GM06990 (cell line): ENCODE measurements around the gene FMNL2.

Experiments used
- DNase-seq: peaks from one replicate; pipeline ENCODE4 v3.0.0-alpha.2; 2011; ENCODE audit not compliant: insufficient read length; ENCODE audit errors: extremely low read depth
- H3K27me3 ChIP-seq: replicated peaks from 2 replicates; pipeline ENCODE4 v1.6.0; 2011; ENCODE audit warnings: low read length; ENCODE audit not compliant: control insufficient read depth, insufficient read depth
- H3K36me3 ChIP-seq: 2 replicates; pipeline ENCODE4 v1.5.1; 2011; ENCODE audit warnings: low read length; ENCODE audit not compliant: control insufficient read depth, insufficient read depth
- H3K4me3 ChIP-seq: replicated peaks from 2 replicates; pipeline ENCODE4 v1.5.1; 2011; ENCODE audit warnings: low read depth, mild to moderate bottlenecking, control low read depth, low read length
- CTCF ChIP-seq: IDR thresholded peaks from 2 replicates; pipeline ENCODE4 v1.5.1; 2011; ENCODE audit warnings: low read length, control low read depth, mild to moderate bottlenecking, inconsistent platforms; ENCODE audit not compliant: insufficient read depth, poor library complexity, severe bottlenecking

The FMNL2 gene

GRCh38 chr2:152454371-152454770 is 119.4 kb downstream of the FMNL2 start:
- TF ChIP-seq CTCF, result no peak
- H3K36me3 ChIP-seq, result no peaks in the 10 kb centered on the region
- H3K4me3 ChIP-seq, result no peak overlapping the region
- DNase-seq, result no peak
- H3K27me3 ChIP-seq, result no peaks in the 10 kb centered on the region

GRCh38 chr2:152454960-152455359 is 120.0 kb downstream of the FMNL2 start:
- TF ChIP-seq CTCF, result no peak

GRCh38 chr2:152455738-152456137 is 120.8 kb downstream of the FMNL2 start:
- no peak for TF ChIP-seq CTCF
- no peaks in the 10 kb centered on the region for H3K36me3 ChIP-seq
- DNase-seq, result no peak
- no peaks in the 10 kb centered on the region for H3K27me3 ChIP-seq
- H3K4me3 ChIP-seq, result no peak overlapping the region

More at GRCh38 chr2:152454960-152455359, 120.0 kb downstream of the FMNL2 start:
- DNase-seq, result no peak
- Histone ChIP-seq H3K4me3 (no peak overlapping the region), H3K27me3 (no peaks in the 10 kb centered on the region), H3K36me3 (no peaks in the 10 kb centered on the region)

- no peak overlapping the region for H3K4me3 ChIP-seq
- H3K36me3 ChIP-seq, result no peaks in the 10 kb centered on the region
- no peak for DNase-seq
- TF ChIP-seq CTCF, result no peak
- no peaks in the 10 kb centered on the region for H3K27me3 ChIP-seq
These were observed 121.3 kb downstream of the FMNL2 start for GRCh38 chr2:152456262-152456661.

- TF ChIP-seq CTCF, result no peak
- Histone ChIP-seq H3K4me3 (no peak overlapping the region), H3K27me3 (no peaks in the 10 kb centered on the region), H3K36me3 (no peaks in the 10 kb centered on the region)
- DNase-seq, result no peak
These were observed 123.5 kb downstream of the FMNL2 start for GRCh38 chr2:152458441-152458940.

- H3K4me3 ChIP-seq, result no peak overlapping the region
- no peak for TF ChIP-seq CTCF
These were observed 124.1 kb downstream of the FMNL2 start for GRCh38 chr2:152459091-152459490.

More at GRCh38 chr2:152459091-152459490, 124.1 kb downstream of the FMNL2 start:
- H3K27me3 ChIP-seq, result no peaks in the 10 kb centered on the region
- H3K36me3 ChIP-seq, result no peaks in the 10 kb centered on the region
- DNase-seq, result no peak
